Osteocyte (in vitro differentiated cells): ENCODE measurements around the gene SOBP. TPM values are rescaled to one million over a fixed set of nuclear protein-coding genes. Genes with fewer than 3 reads are reported as not detected.

ENCODE experiments used
- DNase-seq: peaks from one replicate; pipeline ENCODE4 v3.0.0; 2021; ENCODE audit warnings: mixed read lengths; ENCODE audit not compliant: unreplicated experiment; ENCODE audit errors: extremely low spot score
- H3K27ac Mint-ChIP-seq: one replicate; pipeline ENCODE4 v1.8.0; 2021; ENCODE audit warnings: mild to moderate bottlenecking, mixed read lengths; ENCODE audit not compliant: unreplicated experiment
- H3K27me3 Mint-ChIP-seq: one replicate; pipeline ENCODE4 v1.8.0; 2021; ENCODE audit warnings: mixed read lengths; ENCODE audit not compliant: unreplicated experiment
- H3K36me3 Mint-ChIP-seq: one replicate; pipeline ENCODE4 v1.8.0; 2021; ENCODE audit warnings: mixed read lengths; ENCODE audit not compliant: unreplicated experiment
- H3K4me1 Mint-ChIP-seq: one replicate; pipeline ENCODE4 v1.8.0; 2021; ENCODE audit warnings: mixed read lengths; ENCODE audit not compliant: unreplicated experiment
- H3K4me3 Mint-ChIP-seq: one replicate; pipeline ENCODE4 v1.8.0; 2021; ENCODE audit warnings: mild to moderate bottlenecking, moderate library complexity, mixed read lengths; ENCODE audit not compliant: unreplicated experiment
- H3K9me3 Mint-ChIP-seq: one replicate; pipeline ENCODE4 v1.8.0; 2021; ENCODE audit warnings: mixed read lengths; ENCODE audit not compliant: unreplicated experiment
- CTCF ChIP-seq: fragments of 200-600 bp; sonication (generic); IDR thresholded peaks from 2 replicates; pipeline ENCODE4 v1.5.0; 2021; ENCODE audit warnings: antibody characterized with exemption, mild to moderate bottlenecking, moderate library complexity
- total RNA-seq: library from RNA; stranded (reverse); gene quantifications from 2 replicates; pipeline ENCODE4 v1.2.1, GENCODE V29; 2021

The SOBP gene
- total RNA-seq, 1 donor from 2014 or later: 7.4 TPM

- no peaks in the 10 kb centered on the region for H3K4me1 Mint-ChIP-seq
- no peak for TF ChIP-seq CTCF
- H3K27ac Mint-ChIP-seq: no peak overlapping the region
- no peak overlapping the region for H3K4me3 Mint-ChIP-seq
- no peaks in the 10 kb centered on the region for H3K9me3 Mint-ChIP-seq
- no peaks in the 10 kb centered on the region for H3K27me3 Mint-ChIP-seq
- DNase-seq: no peak
- no peaks in the 10 kb centered on the region for H3K36me3 Mint-ChIP-seq
Observed at GRCh38 chr6:107683183-107683582, 193.3 kb downstream of the SOBP start.

GRCh38 chr6:107684996-107685395 lies 195.1 kb downstream of the SOBP start:
- Mint-ChIP-seq H3K27ac (no peak overlapping the region), H3K36me3 (no peaks in the 10 kb centered on the region), H3K27me3 (no peaks in the 10 kb centered on the region), H3K4me3 (no peak overlapping the region), H3K4me1 (peaks cover under 1% of the 10 kb centered on the region), H3K9me3 (no peaks in the 10 kb centered on the region)
- no peak for TF ChIP-seq CTCF
- no peak for DNase-seq

GRCh38 chr6:107689190-107689589 lies 199.3 kb downstream of the SOBP start:
- no peaks in the 10 kb centered on the region for H3K9me3 Mint-ChIP-seq
- peaks cover 29% of the 10 kb centered on the region for H3K4me1 Mint-ChIP-seq
- peak overlapping the region; percentile 2 for H3K27ac Mint-ChIP-seq
- no peak overlapping the region for H3K4me3 Mint-ChIP-seq
- no peaks in the 10 kb centered on the region for H3K27me3 Mint-ChIP-seq
- no peaks in the 10 kb centered on the region for H3K36me3 Mint-ChIP-seq
- TF ChIP-seq CTCF: no peak
- no peak for DNase-seq

- no peaks in the 10 kb centered on the region for H3K9me3 Mint-ChIP-seq
- no peak for TF ChIP-seq CTCF
Observed at GRCh38 chr6:107689951-107690642, 200.2 kb downstream of the SOBP start.

GRCh38 chr6:107690643-107691061 lies 200.7 kb downstream of the SOBP start:
- DNase-seq: no peak
- no peak for TF ChIP-seq CTCF
- peak overlapping the region; percentile 26 for H3K4me3 Mint-ChIP-seq
- H3K27ac Mint-ChIP-seq: peak overlapping the region; percentile 73
- H3K9me3 Mint-ChIP-seq: no peaks in the 10 kb centered on the region
- peaks cover 29% of the 10 kb centered on the region for H3K4me1 Mint-ChIP-seq
- no peaks in the 10 kb centered on the region for H3K36me3 Mint-ChIP-seq
- no peaks in the 10 kb centered on the region for H3K27me3 Mint-ChIP-seq

More at GRCh38 chr6:107689951-107690642, 200.2 kb downstream of the SOBP start:
- DNase-seq: no peak
- Mint-ChIP-seq H3K36me3 (no peaks in the 10 kb centered on the region), H3K4me1 (peaks cover 29% of the 10 kb centered on the region), H3K4me3 (no peak overlapping the region), H3K27me3 (no peaks in the 10 kb centered on the region), H3K27ac (peak overlapping the region; percentile 42)
